Activated T-helper 1 cell treated with Interleukin-2 at 50 U/mL for 16 hours (primary cell): ENCODE results near the gene TSFM.
"Not testable (repeated sequence)": the region's sequence is repeated elsewhere in the genome, so short reads cannot be mapped to it uniquely, and the experiment has no call there.

Experiments used
- DNase-seq: peaks from one replicate; pipeline ENCODE4 v3.0.0-alpha.2; 2020; ENCODE audit warnings: low read depth

TSFM gene

GRCh38 chr12:57763881-57764661, 18.5 kb upstream of the TSFM start:
- no peak for DNase-seq

- DNase-seq = no peak
Measured at GRCh38 chr12:57764662-57765002, 18.0 kb upstream of the TSFM start.

GRCh38 chr12:57765003-57765697, 17.4 kb upstream of the TSFM start:
- no peak for DNase-seq

GRCh38 chr12:57765698-57766463, 16.7 kb upstream of the TSFM start:
- no peak for DNase-seq

GRCh38 chr12:57766464-57767304, 15.9 kb upstream of the TSFM start, which contains the start of gene CYP27B1:
Gene CYP27B1, minus strand, starts transcription at chr12:57767078. Its CDS starts 37 bp downstream, at chr12:57767041.
- DNase-seq = no peak

- no peak for DNase-seq
Measured at GRCh38 chr12:57767305-57767698, 15.3 kb upstream of the TSFM start.

- no peak for DNase-seq
Measured at GRCh38 chr12:57767876-57768275, 14.7 kb upstream of the TSFM start.

GRCh38 chr12:57769594-57769993, 13.0 kb upstream of the TSFM start:
- no peak for DNase-seq

GRCh38 chr12:57770734-57771133, 11.9 kb upstream of the TSFM start:
- DNase-seq = no peak

- peak; percentile 55 for DNase-seq
Measured at GRCh38 chr12:57771236-57771872, 11.2 kb upstream of the TSFM start.

GRCh38 chr12:57771873-57772428, 10.6 kb upstream of the TSFM start, which contains the start of gene METTL1:
Gene METTL1, minus strand, starts transcription at chr12:57772105. Its CDS starts 22 bp downstream, at chr12:57772083.
- peak; percentile 76 for DNase-seq

GRCh38 chr12:57772429-57773322, 9.9 kb upstream of the TSFM start, which contains the start of gene EEF1AKMT3:
Gene EEF1AKMT3, plus strand, starts transcription at chr12:57772614. Its CDS starts 111 bp downstream, at chr12:57772725.
- DNase-seq = no peak

GRCh38 chr12:57774634-57775033, 8.0 kb upstream of the TSFM start:
- not testable (repeated sequence) for DNase-seq

- no peak for DNase-seq
Measured at GRCh38 chr12:57775044-57775443, 7.5 kb upstream of the TSFM start.

- no peak for DNase-seq
Measured at GRCh38 chr12:57775563-57776246, 6.9 kb upstream of the TSFM start.

GRCh38 chr12:57776247-57776587, 6.4 kb upstream of the TSFM start:
- no peak for DNase-seq

GRCh38 chr12:57777367-57777766, 5.2 kb upstream of the TSFM start:
- DNase-seq = no peak

- DNase-seq = no peak
Measured at GRCh38 chr12:57777911-57778310, 4.7 kb upstream of the TSFM start.

GRCh38 chr12:57779736-57780135, 2.9 kb upstream of the TSFM start:
- DNase-seq = no peak
